Measurements from ENCODE around the gene DUSP16. TPM values are rescaled to one million over a fixed set of nuclear protein-coding genes. Genes with fewer than 3 reads are reported as not detected.

Gene DUSP16
- total RNA-seq, 1 donor from 2014 or later, result 52.1 TPM

GRCh38 chr12:12445165-12445881, 117.3 kb downstream of the DUSP16 start:
- no peak for DNase-seq (ENCODE audit: extremely low spot score, unreplicated experiment)
- H3K4me3 Mint-ChIP-seq, result no peak overlapping the region
- H3K9me3 Mint-ChIP-seq, result peaks cover 8% of the 10 kb centered on the region
- peak overlapping the region; percentile 75 for H3K27ac Mint-ChIP-seq
- H3K36me3 Mint-ChIP-seq, result peaks cover 4% of the 10 kb centered on the region
- no peaks in the 10 kb centered on the region for H3K27me3 Mint-ChIP-seq
- peaks cover 5% of the 10 kb centered on the region for H3K4me1 Mint-ChIP-seq (ENCODE audit: unreplicated experiment)
- TF ChIP-seq, protein P1, sequence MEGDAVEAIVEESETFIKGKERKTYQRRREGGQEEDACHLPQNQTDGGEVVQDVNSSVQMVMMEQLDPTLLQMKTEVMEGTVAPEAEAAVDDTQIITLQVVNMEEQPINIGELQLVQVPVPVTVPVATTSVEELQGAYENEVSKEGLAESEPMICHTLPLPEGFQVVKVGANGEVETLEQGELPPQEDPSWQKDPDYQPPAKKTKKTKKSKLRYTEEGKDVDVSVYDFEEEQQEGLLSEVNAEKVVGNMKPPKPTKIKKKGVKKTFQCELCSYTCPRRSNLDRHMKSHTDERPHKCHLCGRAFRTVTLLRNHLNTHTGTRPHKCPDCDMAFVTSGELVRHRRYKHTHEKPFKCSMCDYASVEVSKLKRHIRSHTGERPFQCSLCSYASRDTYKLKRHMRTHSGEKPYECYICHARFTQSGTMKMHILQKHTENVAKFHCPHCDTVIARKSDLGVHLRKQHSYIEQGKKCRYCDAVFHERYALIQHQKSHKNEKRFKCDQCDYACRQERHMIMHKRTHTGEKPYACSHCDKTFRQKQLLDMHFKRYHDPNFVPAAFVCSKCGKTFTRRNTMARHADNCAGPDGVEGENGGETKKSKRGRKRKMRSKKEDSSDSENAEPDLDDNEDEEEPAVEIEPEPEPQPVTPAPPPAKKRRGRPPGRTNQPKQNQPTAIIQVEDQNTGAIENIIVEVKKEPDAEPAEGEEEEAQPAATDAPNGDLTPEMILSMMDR (conservative IDR thresholded peaks at IDR 0.05), result no peak

- Mint-ChIP-seq H3K9me3 (no peaks in the 10 kb centered on the region), H3K4me1 (ENCODE audit: unreplicated experiment) (no peaks in the 10 kb centered on the region), H3K27me3 (no peaks in the 10 kb centered on the region), H3K27ac (no peak overlapping the region), H3K36me3 (peaks cover 4% of the 10 kb centered on the region), H3K4me3 (no peak overlapping the region)
- DNase-seq (ENCODE audit: extremely low spot score, unreplicated experiment), result no peak
- TF ChIP-seq, protein P1 (conservative IDR thresholded peaks at IDR 0.05), result no peak
Observed at GRCh38 chr12:12443431-12443878, 119.2 kb downstream of the DUSP16 start.

DNA sequence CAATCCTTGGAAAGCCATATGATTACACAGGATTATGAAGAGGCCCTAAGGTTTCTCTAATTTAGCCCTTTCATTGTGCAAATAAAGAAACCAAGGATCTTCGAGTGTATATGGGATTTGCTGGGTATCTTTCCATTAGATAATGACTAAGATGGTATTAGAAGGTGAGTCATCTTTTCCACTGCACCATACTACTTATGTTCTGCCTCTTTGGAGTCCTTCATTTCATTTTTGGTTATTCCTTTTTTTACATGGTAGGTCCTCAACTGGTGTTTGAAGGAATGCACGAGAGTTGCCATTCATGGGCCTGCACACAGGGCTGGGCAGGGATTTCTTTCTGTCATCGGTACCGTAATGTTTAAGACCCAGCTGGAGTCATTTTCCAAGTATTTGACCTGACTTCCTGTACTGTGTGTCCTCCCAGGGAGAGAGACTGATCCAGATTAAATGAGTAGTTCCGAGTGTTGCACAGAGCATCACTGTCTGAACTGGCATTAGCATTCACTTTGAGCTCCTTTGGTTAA, 120.1 kb downstream of the DUSP16 start:
- no peak for DNase-seq (ENCODE audit: extremely low spot score, unreplicated experiment)
- no peaks in the 10 kb centered on the region for H3K4me1 Mint-ChIP-seq (ENCODE audit: unreplicated experiment)
- TF ChIP-seq, protein P1 (conservative IDR thresholded peaks at IDR 0.05), result no peak
- H3K27ac Mint-ChIP-seq, result peak overlapping the region; percentile 11
- H3K36me3 Mint-ChIP-seq, result peaks cover 4% of the 10 kb centered on the region
- H3K9me3 Mint-ChIP-seq, result no peaks in the 10 kb centered on the region
- no peaks in the 10 kb centered on the region for H3K27me3 Mint-ChIP-seq
- H3K4me3 Mint-ChIP-seq, result no peak overlapping the region

DNA sequence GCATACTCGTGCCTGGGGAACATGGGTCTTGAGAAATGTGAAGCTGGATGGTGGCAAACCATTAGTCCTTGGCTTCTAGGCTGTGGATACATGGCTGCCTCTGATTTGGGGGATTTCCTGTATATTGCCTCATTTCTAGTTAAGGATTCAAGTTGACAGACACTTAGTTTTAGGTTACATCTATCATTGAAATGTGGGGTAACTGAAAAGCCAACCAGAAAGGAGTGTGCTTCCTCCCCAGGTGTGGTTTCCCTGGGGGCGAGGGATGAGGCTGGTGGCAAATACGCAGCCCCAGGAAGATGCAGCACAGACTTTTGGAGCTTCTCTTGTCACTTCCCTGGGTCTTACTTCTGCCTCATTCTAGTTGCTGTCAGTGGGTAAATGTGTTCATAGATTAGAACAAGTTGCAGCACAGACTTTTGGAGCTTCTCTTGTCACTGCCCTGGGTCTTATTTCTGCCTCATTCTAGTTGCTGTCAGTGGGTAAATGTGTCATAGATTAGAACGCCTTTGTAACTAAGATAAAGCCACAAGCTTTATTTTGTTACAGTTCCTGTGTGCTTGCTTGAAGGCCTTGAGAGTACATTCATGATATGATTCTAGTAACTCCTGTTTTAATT, 120.7 kb downstream of the DUSP16 start:
- TF ChIP-seq, protein P1 (conservative IDR thresholded peaks at IDR 0.05), result no peak
- Mint-ChIP-seq H3K9me3 (no peaks in the 10 kb centered on the region), H3K27me3 (no peaks in the 10 kb centered on the region), H3K27ac (peak overlapping the region; percentile 11), H3K4me1 (ENCODE audit: unreplicated experiment) (no peaks in the 10 kb centered on the region), H3K36me3 (peaks cover 9% of the 10 kb centered on the region), H3K4me3 (no peak overlapping the region)
- DNase-seq (ENCODE audit: extremely low spot score, unreplicated experiment), result no peak

- TF ChIP-seq, protein P1 (conservative IDR thresholded peaks at IDR 0.05), result no peak
- H3K27me3 Mint-ChIP-seq, result no peaks in the 10 kb centered on the region
- H3K9me3 Mint-ChIP-seq, result no peaks in the 10 kb centered on the region
- no peaks in the 10 kb centered on the region for H3K4me1 Mint-ChIP-seq (ENCODE audit: unreplicated experiment)
- H3K27ac Mint-ChIP-seq, result no peak overlapping the region
- no peak overlapping the region for H3K4me3 Mint-ChIP-seq
- DNase-seq (ENCODE audit: extremely low spot score, unreplicated experiment), result no peak
- H3K36me3 Mint-ChIP-seq, result peaks cover 11% of the 10 kb centered on the region
Observed at GRCh38 chr12:12441429-12441807, 121.2 kb downstream of the DUSP16 start.

Data from type B pancreatic cell (in vitro differentiated cells).